ENCODE measurements around the gene NUDT10. TPM values are rescaled to one million over a fixed set of nuclear protein-coding genes. Genes with fewer than 3 reads are reported as not detected.

Gene NUDT10
- total RNA-seq, 4 donors from 2014 or later, result 0.44 to 2.7 (median 0.79) TPM

GRCh38 chrX:51334276-51334675 lies 1.7 kb downstream of the NUDT10 start:
- no peaks in the 10 kb centered on the region for H3K36me3 ChIP-seq
- no peaks in the 10 kb centered on the region for H3K4me1 ChIP-seq
- 76% methylated on average over 3 to 4 of the region's 4 CpGs for WGBS, 2 donors
- no peak overlapping the region for H3K27ac ChIP-seq
- DNase-seq (ENCODE audit: low spot score in 2 of 2), result no peak
- no peaks in the 10 kb centered on the region for H3K9me3 ChIP-seq
- TF ChIP-seq CTCF (IDR thresholded peaks at IDR 0.05) (no peak), EP300 (IDR thresholded peaks at IDR 0.05) (no peak), POLR2A (IDR thresholded peaks at IDR 0.05) (no peak)
- peaks cover 0 to 6% of the 10 kb centered on the region in 2 donors for H3K27me3 ChIP-seq
- H3K4me3 ChIP-seq, result no peak overlapping the region

GRCh38 chrX:51336584-51336983 lies 4.0 kb downstream of the NUDT10 start:
- no peaks in the 10 kb centered on the region for H3K36me3 ChIP-seq
- H3K27me3 ChIP-seq, result peaks cover 0 to 9% of the 10 kb centered on the region in 2 donors
- H3K4me1 ChIP-seq, result no peaks in the 10 kb centered on the region
- DNase-seq (ENCODE audit: low spot score in 2 of 2), result peak in 1 of 2 donors; percentile 5
- no peak for TF ChIP-seq EP300 (IDR thresholded peaks at IDR 0.05)
- TF ChIP-seq CTCF (IDR thresholded peaks at IDR 0.05), result peak; percentile 26 to 56 (median 48)
- no peak overlapping the region for H3K27ac ChIP-seq
- H3K9me3 ChIP-seq, result no peaks in the 10 kb centered on the region
- H3K4me3 ChIP-seq, result no peak overlapping the region
- 0 to 12% methylated on average over 3 of the region's 3 CpGs for WGBS, 2 donors

GRCh38 chrX:51361251-51361650 lies 28.6 kb downstream of the NUDT10 start:
- peaks cover 0 to 4% (median 0%) of the 10 kb centered on the region in 4 donors for H3K9me3 ChIP-seq
- H3K4me3 ChIP-seq, result no peak overlapping the region
- H3K4me1 ChIP-seq, result no peaks in the 10 kb centered on the region
- H3K36me3 ChIP-seq, result no peaks in the 10 kb centered on the region
- 80 to 97% methylated on average over 1 to 5 of the region's 7 CpGs for WGBS, 2 donors
- H3K27ac ChIP-seq, result no peak overlapping the region
- no peaks in the 10 kb centered on the region for H3K27me3 ChIP-seq
- TF ChIP-seq EP300 (IDR thresholded peaks at IDR 0.05) (no peak), POLR2A (IDR thresholded peaks at IDR 0.05) (no peak), CTCF (IDR thresholded peaks at IDR 0.05) (no peak)
- DNase-seq (ENCODE audit: low spot score in 2 of 2), result no peak

- no peak overlapping the region for H3K4me3 ChIP-seq
- TF ChIP-seq EP300 (IDR thresholded peaks at IDR 0.05), result no peak
- TF ChIP-seq CTCF (IDR thresholded peaks at IDR 0.05), result no peak
- no peak for TF ChIP-seq POLR2A (IDR thresholded peaks at IDR 0.05)
- peaks cover 0 to 14% of the 10 kb centered on the region in 2 donors for H3K27me3 ChIP-seq
- no peaks in the 10 kb centered on the region for H3K4me1 ChIP-seq
- DNase-seq (ENCODE audit: low spot score in 2 of 2), result no peak
- no peaks in the 10 kb centered on the region for H3K36me3 ChIP-seq
- 66 to 95% methylated on average over 2 of the region's 2 CpGs for WGBS, 2 donors
- H3K27ac ChIP-seq, result no peak overlapping the region
- H3K9me3 ChIP-seq, result no peaks in the 10 kb centered on the region
Measured at GRCh38 chrX:51376672-51377071, 44.0 kb downstream of the NUDT10 start.

Other genes with a start within 250 kb of the NUDT10 start
- gene NUDT11, start 163.8 kb downstream of the NUDT10 start, total RNA-seq, result 1 to 10 TPM in 3 of 4 donors, under 1 TPM in 1; 0.39 to 2.6 (median 1.8) TPM